ENCODE measurements around the gene PARD3B.

PARD3B gene

GRCh38 chr2:204737296-204737695, 192.0 kb downstream of the PARD3B start:
- no peak for DNase-seq (ENCODE audit: insufficient read length, low spot score)
- no peak for FAIRE-seq

GRCh38 chr2:204738721-204739120, 193.4 kb downstream of the PARD3B start:
- no peak for DNase-seq (ENCODE audit: insufficient read length, low spot score)
- no peak for FAIRE-seq

- FAIRE-seq (no peak), DNase-seq (ENCODE audit: insufficient read length, low spot score) (no peak)
Observed at GRCh38 chr2:204743393-204743960, 198.2 kb downstream of the PARD3B start.

GRCh38 chr2:204744506-204744905, 199.2 kb downstream of the PARD3B start:
- DNase-seq (ENCODE audit: insufficient read length, low spot score): no peak
- no peak for FAIRE-seq

DNA sequence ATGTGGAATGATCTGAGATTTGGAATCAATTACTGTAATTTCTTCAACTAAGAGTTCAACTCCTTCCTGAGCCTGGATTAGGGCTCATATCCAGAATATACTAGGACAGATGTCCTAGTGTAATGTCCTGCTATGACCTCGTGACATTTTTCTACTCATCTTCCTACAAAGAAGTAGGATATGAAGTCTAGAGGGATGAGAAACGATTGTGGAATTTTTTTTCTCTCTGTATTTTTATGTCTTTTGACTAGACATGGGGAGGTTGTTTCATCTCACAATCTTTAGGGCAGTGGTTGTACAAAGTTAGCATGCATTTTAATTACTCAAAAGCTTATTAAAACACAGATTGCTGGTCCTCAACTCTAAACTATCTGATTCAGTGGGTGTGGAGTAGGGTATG, 203.0 kb downstream of the PARD3B start:
- no peak for FAIRE-seq
- DNase-seq (ENCODE audit: insufficient read length, low spot score): no peak

DNA sequence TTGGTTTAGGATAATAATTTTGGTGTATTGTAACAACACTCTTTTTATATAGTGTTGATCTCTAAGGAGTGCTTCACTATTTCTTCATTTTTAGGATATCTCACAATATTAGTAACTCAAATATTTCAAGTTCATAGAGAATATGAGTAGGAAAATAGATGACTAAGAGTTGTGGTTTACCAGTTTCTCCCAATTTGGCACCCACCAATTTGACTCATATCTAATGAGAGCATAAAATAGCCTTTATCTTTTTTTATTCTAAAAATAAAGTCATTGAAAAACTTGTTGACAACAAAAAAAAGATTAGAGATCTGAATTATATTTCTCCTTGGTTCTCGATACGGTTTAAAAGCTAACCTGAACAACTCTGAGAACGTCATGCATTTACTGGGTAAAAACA, 204.0 kb downstream of the PARD3B start:
- no peak for FAIRE-seq
- DNase-seq (ENCODE audit: insufficient read length, low spot score): no peak

DNA sequence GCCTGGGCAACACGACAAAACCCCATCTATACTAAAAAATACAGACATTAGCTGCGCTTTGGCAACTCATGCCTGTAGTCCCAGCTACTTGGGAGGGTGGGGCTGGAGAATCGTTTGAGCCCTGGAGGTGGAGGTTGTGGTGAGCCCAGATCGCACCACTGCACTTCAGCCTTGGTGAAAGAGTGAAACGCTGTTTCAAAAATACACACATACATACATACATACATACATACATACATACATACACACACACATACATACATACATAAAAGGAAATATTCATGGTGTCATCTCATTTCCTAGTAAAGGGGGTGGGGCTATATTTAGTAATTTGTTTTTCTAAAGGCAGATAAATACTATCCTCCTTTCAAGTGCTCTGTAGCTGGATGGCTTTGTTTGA, 205.1 kb downstream of the PARD3B start:
- no peak for DNase-seq (ENCODE audit: insufficient read length, low spot score)
- no peak for FAIRE-seq

DNA sequence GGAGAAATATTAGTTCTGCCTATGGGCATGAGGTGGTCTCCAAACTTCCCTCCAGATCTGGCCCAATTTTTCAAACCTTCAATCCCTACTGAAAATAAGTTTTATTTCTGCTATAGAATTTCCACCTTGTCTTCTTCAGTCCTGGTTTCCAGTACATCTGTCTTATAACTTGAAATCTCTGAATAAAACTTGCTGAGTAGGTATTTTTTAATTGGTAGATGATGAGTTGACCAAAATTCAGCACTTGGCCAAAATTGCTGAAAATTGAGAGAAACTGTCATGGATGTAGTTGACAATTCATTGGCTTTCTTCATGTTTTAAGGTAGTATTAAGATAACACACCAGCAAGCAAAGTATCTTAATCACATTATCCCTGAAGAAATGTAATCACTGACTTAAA, 206.2 kb downstream of the PARD3B start:
- DNase-seq (ENCODE audit: insufficient read length, low spot score) (no peak), FAIRE-seq (no peak)

DNA sequence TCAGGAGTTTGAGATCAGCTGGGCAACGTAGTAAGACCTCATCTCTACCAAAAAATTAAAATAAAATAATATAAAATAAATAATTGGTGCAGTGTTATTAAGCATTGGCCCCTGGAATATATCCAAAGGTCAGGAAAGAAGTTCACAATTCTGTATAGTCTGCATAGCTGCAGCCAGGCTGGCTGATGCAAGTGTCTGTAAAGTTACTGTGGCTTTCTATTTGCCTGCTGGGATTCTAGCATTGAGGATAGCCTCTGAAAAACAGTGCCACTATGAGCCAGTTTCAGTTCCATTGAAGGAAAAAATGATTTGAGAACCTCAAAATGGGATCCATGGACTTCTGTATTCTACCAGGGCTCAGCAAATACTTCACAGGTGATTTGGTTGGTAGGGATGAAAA, 208.6 kb downstream of the PARD3B start:
- DNase-seq (ENCODE audit: insufficient read length, low spot score) (no peak), FAIRE-seq (no peak)

DNA sequence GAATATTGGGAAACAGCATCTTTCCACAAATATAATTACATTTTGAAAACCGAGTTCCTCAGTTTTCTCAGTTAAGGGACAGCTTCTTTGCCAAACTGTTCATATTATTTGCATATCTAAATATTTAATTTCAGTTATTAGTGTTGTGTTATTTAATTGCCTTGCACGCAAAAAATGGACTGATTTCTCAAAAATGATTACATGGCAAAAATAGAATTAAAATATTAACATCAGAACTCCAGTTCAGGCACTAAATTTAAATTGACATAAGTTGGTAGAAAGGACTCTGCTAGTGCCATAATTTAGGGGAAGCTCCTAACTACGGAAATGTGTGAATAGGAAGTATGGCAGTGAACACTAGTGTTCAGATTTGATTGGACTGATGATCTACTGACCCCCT, 209.6 kb downstream of the PARD3B start:
- FAIRE-seq (no peak), DNase-seq (ENCODE audit: insufficient read length, low spot score) (no peak)

- DNase-seq (ENCODE audit: insufficient read length, low spot score): no peak
- FAIRE-seq: no peak
Observed at GRCh38 chr2:204763974-204764703, 218.9 kb downstream of the PARD3B start.

DNA sequence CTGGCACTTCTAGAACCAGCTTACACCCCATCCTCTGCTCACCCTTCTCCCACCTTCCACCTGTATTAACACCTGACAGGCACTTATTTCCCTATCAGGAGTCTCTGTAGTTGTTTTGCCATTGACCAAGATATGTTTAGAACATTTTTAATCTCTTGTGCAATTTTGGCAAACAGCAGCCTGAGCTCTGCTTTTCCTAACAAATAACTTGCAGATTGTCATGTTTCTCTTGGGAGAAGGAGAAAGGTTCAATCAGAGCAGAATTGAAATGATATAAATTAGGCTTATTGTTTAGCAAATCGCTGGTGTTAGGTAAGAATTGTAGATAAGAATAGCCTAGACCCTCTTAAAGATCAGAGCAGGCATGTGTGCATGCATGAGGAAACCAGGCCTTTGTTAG, 225.5 kb downstream of the PARD3B start:
- DNase-seq (ENCODE audit: insufficient read length, low spot score): no peak
- no peak for FAIRE-seq

DNA sequence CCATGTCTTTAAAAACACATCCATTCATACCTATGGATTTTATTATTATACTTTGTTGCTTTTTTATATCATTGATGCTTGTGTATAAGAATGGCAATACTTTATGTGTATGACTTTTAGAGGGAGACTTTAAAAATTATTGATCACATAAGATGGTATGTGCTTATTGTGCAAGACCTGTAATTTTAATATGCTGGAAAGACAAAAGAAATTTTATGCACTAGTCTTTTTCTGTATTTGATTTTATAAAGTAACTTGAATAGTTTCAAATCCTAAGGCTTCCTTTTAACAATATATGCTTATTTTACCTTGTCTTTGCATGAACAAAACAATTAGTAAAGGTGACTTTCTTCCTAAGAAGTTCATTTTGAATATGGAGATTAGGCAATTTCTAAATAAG, 226.4 kb downstream of the PARD3B start:
- FAIRE-seq (no peak), DNase-seq (ENCODE audit: insufficient read length, low spot score) (no peak)

GRCh38 chr2:204772546-204772945, 227.3 kb downstream of the PARD3B start:
- DNase-seq (ENCODE audit: insufficient read length, low spot score): no peak
- FAIRE-seq: no peak

- no peak for DNase-seq (ENCODE audit: insufficient read length, low spot score)
- no peak for FAIRE-seq
Observed at GRCh38 chr2:204775766-204776165, 230.5 kb downstream of the PARD3B start.

DNA sequence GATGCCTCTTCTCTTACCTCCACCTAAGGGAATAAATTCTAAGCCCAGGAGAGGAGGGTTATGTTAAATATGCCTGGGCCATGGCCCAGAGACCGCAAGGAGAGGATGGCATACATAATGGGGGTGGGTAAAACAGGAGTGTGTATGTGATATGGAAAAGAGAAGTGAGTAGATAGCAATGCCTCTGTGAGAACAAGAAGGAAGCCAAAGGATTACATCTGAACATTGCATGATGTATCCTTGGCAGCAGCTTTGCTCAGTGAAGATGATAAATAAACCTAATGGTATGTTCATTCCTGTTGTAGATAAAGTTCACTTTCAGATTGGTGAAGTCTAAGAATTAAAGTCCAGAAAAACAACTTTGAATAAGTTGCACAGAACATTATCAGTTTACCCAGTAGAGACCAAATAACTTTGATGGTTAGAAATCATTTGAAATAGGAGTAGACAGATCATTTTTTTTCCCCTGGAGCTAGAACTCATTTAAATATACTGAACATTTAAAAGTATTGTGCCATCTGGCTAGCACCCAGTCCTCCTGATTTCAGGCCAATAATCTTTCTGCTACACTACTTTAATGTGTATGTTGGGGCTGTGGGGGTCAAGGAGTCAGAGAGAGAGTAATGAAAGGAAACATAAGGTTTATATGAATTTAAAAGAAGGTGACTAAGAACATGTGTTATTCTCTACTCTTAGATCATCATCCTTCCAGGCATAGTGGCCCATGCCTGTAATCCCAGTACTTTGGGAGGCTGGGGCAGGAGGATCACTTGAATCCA, 231.7 kb downstream of the PARD3B start:
- DNase-seq (ENCODE audit: insufficient read length, low spot score) (no peak), FAIRE-seq (no peak)

DNA sequence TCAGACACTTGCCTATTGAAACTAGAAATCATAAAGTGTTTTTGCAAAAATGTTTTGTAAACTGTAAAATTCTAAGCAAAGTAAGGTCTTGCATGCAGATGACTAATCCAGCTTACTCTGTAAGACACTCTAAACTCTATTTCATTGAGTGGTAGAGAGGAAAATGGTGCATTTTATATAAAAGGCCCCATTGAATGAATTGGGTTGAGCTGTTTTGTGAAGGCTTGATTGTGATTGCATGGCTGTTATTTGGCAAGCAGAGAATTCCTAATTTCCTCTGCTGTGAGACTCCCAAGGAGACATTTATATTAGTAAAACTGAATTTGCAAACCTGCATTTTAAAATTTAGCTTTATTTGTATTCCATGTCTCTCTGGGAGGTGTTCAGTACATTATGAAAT, 234.5 kb downstream of the PARD3B start:
- FAIRE-seq: no peak

DNA sequence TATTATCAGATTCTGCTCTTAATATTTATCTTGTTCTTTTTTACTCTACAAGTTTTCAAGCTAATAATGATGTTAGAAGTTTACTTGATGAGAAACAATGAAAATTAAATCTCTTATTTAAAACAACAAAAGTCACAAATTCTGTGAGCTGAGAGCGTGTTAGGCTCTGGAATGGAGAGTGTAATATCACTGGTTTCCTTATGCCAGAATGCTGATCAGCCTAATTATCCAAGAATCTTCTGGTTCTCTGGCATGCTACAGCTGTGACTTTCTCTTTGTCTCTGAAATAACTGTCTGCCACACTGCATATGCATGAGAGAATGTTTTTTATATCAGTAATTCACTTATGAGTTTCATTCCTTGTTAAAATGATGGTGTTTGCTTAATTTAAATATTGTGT, 236.7 kb downstream of the PARD3B start:
- DNase-seq (ENCODE audit: insufficient read length, low spot score) (no peak), FAIRE-seq (no peak)

More for the DNA sequence above, 234.5 kb downstream of the PARD3B start:
- no peak for DNase-seq (ENCODE audit: insufficient read length, low spot score)

DNA sequence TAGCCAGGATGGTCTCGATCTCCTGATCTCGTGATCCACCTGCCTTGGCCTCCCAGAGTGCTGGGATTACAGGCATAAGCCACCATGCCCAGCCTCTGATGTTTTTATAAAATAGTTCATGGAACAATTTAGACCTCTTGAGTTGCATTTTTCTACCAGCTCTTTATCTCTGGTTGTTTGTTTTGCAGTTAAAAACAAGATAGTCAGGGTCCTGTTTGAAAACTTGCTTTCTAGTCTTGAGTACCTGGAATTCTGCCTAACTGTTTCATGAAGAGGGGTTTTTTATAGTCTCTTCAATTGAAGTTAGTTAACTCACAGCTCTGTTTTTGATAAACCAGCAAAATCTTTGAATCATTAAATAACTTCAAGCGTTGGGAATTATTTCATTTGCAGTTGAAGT, 244.8 kb downstream of the PARD3B start:
- DNase-seq (ENCODE audit: insufficient read length, low spot score): no peak
- no peak for FAIRE-seq

DNA sequence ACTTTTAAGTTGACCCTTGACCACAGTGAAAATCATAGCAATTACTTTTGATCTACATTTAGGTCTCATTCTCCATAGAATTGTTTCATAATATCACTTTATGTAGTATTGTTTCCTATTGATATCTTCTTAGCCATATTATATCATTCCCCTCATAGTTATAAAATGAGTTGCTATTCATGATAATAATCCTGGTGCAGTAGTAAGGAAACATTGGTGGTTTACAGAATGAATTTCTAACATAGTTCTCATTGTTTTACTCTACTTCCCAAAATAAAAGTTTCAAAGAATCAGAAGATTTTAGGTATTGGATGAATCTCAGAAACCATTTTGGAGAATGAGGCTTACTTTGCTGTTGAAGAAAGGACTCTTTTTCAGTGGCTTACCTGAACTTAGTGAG, 246.0 kb downstream of the PARD3B start:
- FAIRE-seq (no peak), DNase-seq (ENCODE audit: insufficient read length, low spot score) (no peak)

DNA sequence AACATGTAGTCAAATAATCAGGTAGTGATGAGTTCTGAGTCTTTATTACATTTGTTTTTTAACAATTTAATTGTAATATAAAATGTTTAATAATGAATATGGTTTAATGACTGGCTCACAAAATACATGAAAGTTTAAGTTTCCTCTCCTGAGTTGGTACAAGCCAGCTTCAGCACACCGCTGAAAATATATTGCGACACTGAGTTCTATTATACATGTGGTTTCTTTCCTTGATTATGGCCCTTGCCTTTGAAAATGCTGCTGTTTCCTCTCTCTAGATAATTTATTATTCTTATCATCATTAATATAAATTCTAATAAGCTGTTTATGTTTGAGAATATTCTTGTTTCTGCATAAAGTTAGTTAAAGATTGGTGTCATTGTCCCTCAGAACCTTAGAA, 249.3 kb downstream of the PARD3B start:
- DNase-seq (ENCODE audit: insufficient read length, low spot score) (no peak), FAIRE-seq (no peak)

DNA sequence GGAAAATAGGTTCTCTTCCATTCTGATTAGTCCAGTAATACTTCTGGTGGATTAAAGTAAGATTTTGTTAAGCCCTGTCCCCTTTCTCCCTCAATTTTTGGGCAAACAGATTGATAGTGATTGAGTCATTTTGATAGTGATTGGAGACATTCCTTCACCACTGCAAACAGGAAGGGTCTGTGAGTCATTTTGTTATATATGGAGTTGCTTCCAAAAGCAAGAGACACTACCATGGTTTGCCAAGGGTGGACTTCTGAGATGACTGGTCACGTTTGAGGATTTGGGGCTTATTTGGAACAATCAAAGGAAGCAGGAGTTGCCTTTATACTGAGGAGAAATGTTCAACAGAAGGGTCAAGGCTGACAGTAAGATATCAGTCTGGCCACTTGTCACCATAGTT, 249.9 kb downstream of the PARD3B start:
- FAIRE-seq: no peak
- no peak for DNase-seq (ENCODE audit: insufficient read length, low spot score)
